GM19438 (cell line): ENCODE data around the gene TNKS1BP1.

Source experiments
- ATAC-seq: cut with Tn5 transposase; IDR thresholded peaks from one replicate; pipeline ENCODE4 v1.9.1; 2021; ENCODE audit warnings: low read depth; ENCODE audit not compliant: unreplicated experiment

TNKS1BP1 gene

GRCh38 chr11:57262157-57262556 is 62.6 kb downstream of the TNKS1BP1 start:
- no peak for ATAC-seq

- no peak for ATAC-seq
These were observed 63.6 kb downstream of the TNKS1BP1 start for GRCh38 chr11:57260937-57261783.

- no peak for ATAC-seq
These were observed 68.6 kb downstream of the TNKS1BP1 start for GRCh38 chr11:57256119-57256518.

- ATAC-seq = no peak
These were observed 69.1 kb downstream of the TNKS1BP1 start for GRCh38 chr11:57255618-57256017.

- no peak for ATAC-seq
These were observed 70.1 kb downstream of the TNKS1BP1 start for GRCh38 chr11:57254631-57255030.

- ATAC-seq = no peak
These were observed 73.2 kb downstream of the TNKS1BP1 start for GRCh38 chr11:57251491-57252104.

- no peak for ATAC-seq
These were observed 73.7 kb downstream of the TNKS1BP1 start for GRCh38 chr11:57251037-57251436.
